RWPE1 (cell line): ENCODE data around the gene RAB29.

Experiments used
- CTCF ChIA-PET: fragments of 350-600 bp; sonication (Branson Sonifier 250); formaldehyde crosslinking; extraction: SDS; loops from one replicate; lab custom pipeline; 2021; lab: Yijun Ruan, JAX
- POLR2A ChIA-PET: fragments of 400-600 bp; formaldehyde crosslinking; extraction: SDS; loops from one replicate; lab custom pipeline; 2020; ENCODE audit warnings: antibody characterized with exemption; ENCODE audit not compliant: low non-redundant PET; lab: Yijun Ruan, JAX
- DNase-seq: peaks from one replicate; pipeline ENCODE4 v3.0.0; 2012; ENCODE audit warnings: low spot score
- H3K27ac ChIP-seq: fragments of 450-650 bp; 2 replicates; pipeline ENCODE4 v1.5.1; 2017
- CTCF ChIP-seq: fragments of 450-650 bp; conservative IDR thresholded peaks from 2 replicates; pipeline ENCODE4 v1.5.1; 2017; ENCODE audit warnings: low read depth, mild to moderate bottlenecking

Gene RAB29

GRCh38 chr1:205763980-205764379 is 11.3 kb downstream of the RAB29 start:
- POLR2A ChIA-PET = interaction anchor here (1.2 kb wide), 1 partner anchor 15 kb away, joined by 3 read pairs; no protein-coding TSS in a partner anchor
- DNase-seq = no peak
- CTCF ChIA-PET = no interaction called here

GRCh38 chr1:205760606-205761005 is 14.7 kb downstream of the RAB29 start:
- ChIA-PET CTCF (no interaction called here), POLR2A (no interaction called here)
- DNase-seq = no peak

More at GRCh38 chr1:205763980-205764379, 11.3 kb downstream of the RAB29 start:
- TF ChIP-seq CTCF = no peak
- H3K27ac ChIP-seq = no peak overlapping the region

DNA sequence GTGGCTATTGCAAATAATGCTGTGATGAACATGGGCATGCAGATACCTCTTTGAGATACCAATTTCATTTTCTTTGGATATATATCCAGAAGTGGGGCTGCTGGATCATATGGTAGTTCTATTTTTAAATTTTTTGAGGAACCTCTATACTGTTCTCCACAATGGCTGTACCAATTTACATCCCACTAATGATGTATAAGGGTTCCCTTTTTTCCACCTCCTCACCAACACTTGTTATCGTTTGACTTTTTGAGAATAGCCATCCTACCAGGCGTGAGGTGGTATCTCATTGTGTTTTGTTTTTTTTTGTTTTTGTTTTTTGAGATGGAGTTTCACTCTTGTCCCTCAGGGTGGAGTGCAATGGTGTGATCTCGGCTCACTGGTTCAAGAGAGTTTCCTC is 18.7 kb downstream of the RAB29 start:
- TF ChIP-seq CTCF = no peak
- ChIA-PET POLR2A (no interaction called here), CTCF (no interaction called here)
- DNase-seq = no peak
- no peak overlapping the region for H3K27ac ChIP-seq

More at GRCh38 chr1:205760606-205761005, 14.7 kb downstream of the RAB29 start:
- H3K27ac ChIP-seq = no peak overlapping the region
- TF ChIP-seq CTCF = no peak

DNA sequence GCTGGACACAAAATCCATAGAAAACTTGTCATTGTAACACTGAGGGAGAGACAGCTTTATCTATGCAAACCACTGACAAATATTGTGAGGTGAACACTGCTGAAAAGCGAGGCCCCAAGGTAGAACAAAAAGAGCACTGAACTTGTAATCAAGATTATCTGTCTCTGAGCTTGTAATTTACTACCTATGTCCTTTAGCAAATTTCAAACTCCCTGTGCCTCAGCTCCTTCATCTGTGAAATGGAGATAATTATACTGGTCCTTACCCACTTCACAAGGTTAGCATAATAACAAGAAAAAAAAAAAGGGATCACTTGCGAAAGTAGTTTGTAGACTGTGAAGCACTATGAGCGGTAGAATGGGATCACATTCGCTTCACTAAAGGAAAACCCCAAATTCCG is 20.4 kb downstream of the RAB29 start:
- DNase-seq = no peak
- no peak overlapping the region for H3K27ac ChIP-seq
- CTCF ChIA-PET = interaction anchor here (0.7 kb wide), 1 partner anchor 32 kb away, joined by 3 read pairs; no protein-coding TSS in a partner anchor
- no peak for TF ChIP-seq CTCF
- POLR2A ChIA-PET = no interaction called here

DNA sequence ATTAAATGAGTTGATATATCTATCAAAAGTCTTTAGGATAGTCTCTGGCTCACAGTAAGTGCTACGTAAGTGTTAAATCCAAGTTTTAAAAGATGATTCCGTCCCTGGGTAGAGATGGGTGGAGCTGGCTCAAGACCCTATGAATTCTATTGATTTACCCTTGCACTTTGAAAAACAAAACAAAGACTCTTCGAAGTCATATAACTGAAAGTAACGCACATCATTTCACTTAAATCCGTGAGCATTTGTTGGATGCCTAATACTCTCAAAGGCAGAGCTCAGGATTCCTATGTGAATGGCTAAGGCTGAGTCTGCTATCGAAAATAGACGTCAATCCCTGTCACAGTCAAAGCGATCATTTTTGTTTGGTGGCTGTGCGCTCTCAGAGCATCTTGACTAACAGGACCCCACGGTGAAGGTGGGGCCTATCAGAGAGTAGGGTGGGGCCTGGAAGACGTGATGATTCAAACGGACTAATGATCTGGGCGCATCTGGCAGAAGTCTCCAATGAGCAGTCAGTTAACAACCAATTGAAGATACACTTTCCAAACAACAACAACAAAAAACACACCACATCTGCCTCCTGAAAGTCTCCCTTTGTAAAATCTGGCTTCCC is 24.1 kb downstream of the RAB29 start:
- no peak for DNase-seq
- CTCF ChIA-PET = no interaction called here
- no peak overlapping the region for H3K27ac ChIP-seq
- POLR2A ChIA-PET = no interaction called here
- no peak for TF ChIP-seq CTCF

- no peak for TF ChIP-seq CTCF
- peak; percentile 96 for DNase-seq
- ChIA-PET POLR2A (interaction anchor here (1.1 kb wide), 1 partner anchor 11 kb away, joined by 4 read pairs; no protein-coding TSS in a partner anchor), CTCF (interaction anchor here (1.4 kb wide), 1 partner anchor 41 kb away, joined by 7 read pairs; no protein-coding TSS in a partner anchor)
- H3K27ac ChIP-seq = peak within 1 kb of the TSS; percentile 99
Measured at GRCh38 chr1:205750138-205751035, 24.9 kb downstream of the RAB29 start, which contains the start of gene NUCKS1. NUCKS1 (minus strand) TSS chr1:205750182; CDS start chr1:205749973, 209 bp downstream.
